GM12874 (cell line): Measurements from ENCODE around the gene SON.

Experiments used
- CTCF ChIP-seq: IDR thresholded peaks from 2 replicates; pipeline ENCODE4 v1.5.1; 2011; ENCODE audit warnings: low read depth, mild to moderate bottlenecking, control low read depth, low read length, moderate library complexity; ENCODE audit not compliant: insufficient read depth

The SON gene

GRCh38 chr21:33549848-33550771 lies 7.3 kb downstream of the SON start:
- TF ChIP-seq CTCF, result no peak

GRCh38 chr21:33550772-33551660 lies 8.2 kb downstream of the SON start:
- no peak for TF ChIP-seq CTCF

GRCh38 chr21:33551664-33552063 lies 8.8 kb downstream of the SON start:
- TF ChIP-seq CTCF, result no peak

- TF ChIP-seq CTCF, result no peak
These were observed 9.5 kb downstream of the SON start for GRCh38 chr21:33552093-33552998.

GRCh38 chr21:33552999-33553598 lies 10.3 kb downstream of the SON start:
- no peak for TF ChIP-seq CTCF

GRCh38 chr21:33554236-33554981 lies 11.6 kb downstream of the SON start:
- TF ChIP-seq CTCF, result no peak
